HCT116 (cell line): ENCODE measurements around the gene BAHD1.

Source experiments
- CTCF ChIP-seq, 3 experiments: fragments of 200-600 bp in 1 of 3; sonication (generic) in 1 of 3; IDR thresholded peaks in 2 of 3; conservative IDR thresholded peaks in 1 of 3; 2 replicates each; pipeline ENCODE4 v1.5.1; 2012 to 2017; ENCODE audit warnings: low read depth in 2 of 3, low read length in 2 of 3, antibody characterized with exemption in 1 of 3, borderline replicate concordance in 1 of 3, control low read depth in 1 of 3, mild to moderate bottlenecking in 1 of 3, mixed read lengths in 1 of 3, mixed run types in 1 of 3, moderate library complexity in 1 of 3; ENCODE audit not compliant: insufficient read depth in 1 of 3
- EGR1 ChIP-seq: IDR thresholded peaks from 2 replicates; pipeline ENCODE4 v1.6.1; 2012; ENCODE audit warnings: low read depth
- EZH2 ChIP-seq: fragments of 200-600 bp; sonication (generic); IDR thresholded peaks from 2 replicates; pipeline ENCODE4 v1.6.1; 2017; ENCODE audit warnings: antibody characterized with exemption, mixed run types
- FOSL1 ChIP-seq: IDR thresholded peaks from 2 replicates; pipeline ENCODE4 v1.6.1; 2012; ENCODE audit warnings: low read depth
- MAX ChIP-seq: IDR thresholded peaks from 2 replicates; pipeline ENCODE4 v1.6.1; 2012
- POLR2A ChIP-seq: IDR thresholded peaks from 2 replicates; pipeline ENCODE4 v1.7.0; 2011; ENCODE audit warnings: borderline replicate concordance; ENCODE audit not compliant: insufficient read depth, insufficient read length; ENCODE audit errors: extremely low read depth
- POLR2AphosphoS5 ChIP-seq: IDR thresholded peaks from 2 replicates; pipeline ENCODE4 v1.6.1; 2011; ENCODE audit warnings: mild to moderate bottlenecking, low read depth, low read length, moderate library complexity
- SIN3A ChIP-seq: IDR thresholded peaks from 2 replicates; pipeline ENCODE4 v1.6.1; 2012; ENCODE audit warnings: low read depth
- TCF7L2 ChIP-seq: IDR thresholded peaks from 2 replicates; pipeline ENCODE4 v1.7.0; 2011; ENCODE audit warnings: borderline replicate concordance, inconsistent platforms; ENCODE audit not compliant: insufficient read depth, insufficient read length; ENCODE audit errors: extremely low read depth
- ZNF274 ChIP-seq: fragments of 200-500 bp; sonication (Bioruptor generic); IDR thresholded peaks from 2 replicates; pipeline ENCODE4 v1.6.1; 2014; ENCODE audit warnings: mild to moderate bottlenecking, low read depth, low read length, inconsistent platforms

GRCh38 chr15:40450047-40450446 is 9.3 kb downstream of the BAHD1 start:
- TF ChIP-seq EZH2 (no peak), POLR2AphosphoS5 (no peak), MAX (no peak), CTCF (IDR thresholded peaks at IDR 0.05 in 2 of 3, conservative IDR thresholded peaks at IDR 0.05 in 1 of 3; ENCODE audit: borderline replicate concordance in 1 of 3, insufficient read depth in 1 of 3, low read depth in 2 of 3, low read length in 2 of 3) (no peak), POLR2A (no peak), ZNF274 (no peak), EGR1 (no peak), SIN3A (no peak), FOSL1 (no peak), TCF7L2 (no peak)
